ENCODE results near the gene FRMD4A. TPM values are rescaled to one million over a fixed set of nuclear protein-coding genes. Genes with fewer than 3 reads are reported as not detected.
A peak's percentile ranks its signal among the peaks of the same experiment; 100 is the strongest.

Gene FRMD4A
- total RNA-seq, 2 donors from 2014 or later = 22.3 to 22.4 TPM

- H3K4me1 ChIP-seq (ENCODE audit: control insufficient read depth, insufficient read depth, low read length) = no peaks in the 10 kb centered on the region
- H3K9me3 Mint-ChIP-seq = peaks cover 3% of the 10 kb centered on the region
- H3K27me3 ChIP-seq (ENCODE audit: control insufficient read depth, insufficient read depth, low read length, poor library complexity, severe bottlenecking) = no peaks in the 10 kb centered on the region
- no peak overlapping the region for H3K27ac Mint-ChIP-seq
- H3K9me3 ChIP-seq (ENCODE audit: control insufficient read depth, low read length) = no peaks in the 10 kb centered on the region
- DNase-seq = peak; percentile 81
- H3K4me3 Mint-ChIP-seq = no peak overlapping the region
- H3K27ac ChIP-seq (ENCODE audit: low read depth, low read length) = no peak overlapping the region
- H3K27me3 Mint-ChIP-seq (ENCODE audit: insufficient read depth) = no peaks in the 10 kb centered on the region
- 62 to 100% methylated on average over 1 to 3 of the region's 3 CpGs for WGBS, 2 experiments (ENCODE audit: insufficient coverage in 1 of 2, insufficient read length in 1 of 2)
- TF ChIP-seq, protein P1, sequence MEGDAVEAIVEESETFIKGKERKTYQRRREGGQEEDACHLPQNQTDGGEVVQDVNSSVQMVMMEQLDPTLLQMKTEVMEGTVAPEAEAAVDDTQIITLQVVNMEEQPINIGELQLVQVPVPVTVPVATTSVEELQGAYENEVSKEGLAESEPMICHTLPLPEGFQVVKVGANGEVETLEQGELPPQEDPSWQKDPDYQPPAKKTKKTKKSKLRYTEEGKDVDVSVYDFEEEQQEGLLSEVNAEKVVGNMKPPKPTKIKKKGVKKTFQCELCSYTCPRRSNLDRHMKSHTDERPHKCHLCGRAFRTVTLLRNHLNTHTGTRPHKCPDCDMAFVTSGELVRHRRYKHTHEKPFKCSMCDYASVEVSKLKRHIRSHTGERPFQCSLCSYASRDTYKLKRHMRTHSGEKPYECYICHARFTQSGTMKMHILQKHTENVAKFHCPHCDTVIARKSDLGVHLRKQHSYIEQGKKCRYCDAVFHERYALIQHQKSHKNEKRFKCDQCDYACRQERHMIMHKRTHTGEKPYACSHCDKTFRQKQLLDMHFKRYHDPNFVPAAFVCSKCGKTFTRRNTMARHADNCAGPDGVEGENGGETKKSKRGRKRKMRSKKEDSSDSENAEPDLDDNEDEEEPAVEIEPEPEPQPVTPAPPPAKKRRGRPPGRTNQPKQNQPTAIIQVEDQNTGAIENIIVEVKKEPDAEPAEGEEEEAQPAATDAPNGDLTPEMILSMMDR (conservative IDR thresholded peaks at IDR 0.05) = peak; percentile 82
- H3K36me3 Mint-ChIP-seq (ENCODE audit: low read depth) = no peaks in the 10 kb centered on the region
- H3K9ac ChIP-seq (ENCODE audit: extremely low read depth, low read length, poor library complexity, severe bottlenecking) = no peak overlapping the region
- no peak overlapping the region for H3K4me3 ChIP-seq (ENCODE audit: low read length)
- no peaks in the 10 kb centered on the region for H3K4me1 Mint-ChIP-seq
- no peaks in the 10 kb centered on the region for H3K36me3 ChIP-seq (ENCODE audit: control insufficient read depth, insufficient read depth, low read length)
Measured at GRCh38 chr10:14244147-14244546, 86.6 kb downstream of the FRMD4A start.

GRCh38 chr10:14243221-14243620 lies 87.5 kb downstream of the FRMD4A start:
- no peaks in the 10 kb centered on the region for H3K4me1 ChIP-seq (ENCODE audit: control insufficient read depth, insufficient read depth, low read length)
- Mint-ChIP-seq H3K27ac (no peak overlapping the region), H3K4me1 (no peaks in the 10 kb centered on the region), H3K4me3 (no peak overlapping the region), H3K27me3 (ENCODE audit: insufficient read depth) (no peaks in the 10 kb centered on the region), H3K36me3 (ENCODE audit: low read depth) (no peaks in the 10 kb centered on the region), H3K9me3 (peaks cover 3% of the 10 kb centered on the region)
- H3K27me3 ChIP-seq (ENCODE audit: control insufficient read depth, insufficient read depth, low read length, poor library complexity, severe bottlenecking) = no peaks in the 10 kb centered on the region
- no peak overlapping the region for H3K9ac ChIP-seq (ENCODE audit: extremely low read depth, low read length, poor library complexity, severe bottlenecking)
- WGBS, 2 experiments (ENCODE audit: insufficient coverage in 1 of 2, insufficient read length in 1 of 2) = 75 to 96% methylated on average over 1 to 6 of the region's 6 CpGs
- no peaks in the 10 kb centered on the region for H3K9me3 ChIP-seq (ENCODE audit: control insufficient read depth, low read length)
- TF ChIP-seq, protein P1 (conservative IDR thresholded peaks at IDR 0.05) = no peak
- H3K4me3 ChIP-seq (ENCODE audit: low read length) = no peak overlapping the region
- H3K27ac ChIP-seq (ENCODE audit: low read depth, low read length) = no peak overlapping the region
- no peak for DNase-seq
- H3K36me3 ChIP-seq (ENCODE audit: control insufficient read depth, insufficient read depth, low read length) = no peaks in the 10 kb centered on the region

DNA sequence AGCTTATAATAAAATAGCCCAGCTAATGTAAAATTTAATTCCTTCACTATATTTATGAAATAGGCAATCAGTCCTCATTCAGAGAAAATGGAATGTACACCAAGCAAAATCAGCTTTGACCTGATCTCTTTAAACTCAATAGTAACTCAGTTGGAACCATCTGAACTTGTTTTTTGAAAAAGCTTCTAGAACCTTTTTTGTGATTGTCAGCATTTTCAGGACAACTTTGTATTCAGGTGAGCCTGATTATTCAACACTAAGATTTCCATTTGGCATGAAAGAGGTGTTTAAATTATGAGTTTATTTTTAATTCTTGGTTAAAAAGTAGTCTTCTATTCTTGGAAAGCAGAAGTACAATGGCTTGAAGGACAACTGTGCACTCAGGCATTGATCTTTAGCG lies 89.5 kb downstream of the FRMD4A start:
- WGBS, 2 experiments (ENCODE audit: insufficient coverage in 1 of 2, insufficient read length in 1 of 2) = 95% methylated on average over 1 of the region's 1 CpG; no CpG with 5 or more reads in 1 of the 2 experiments
- Mint-ChIP-seq H3K9me3 (peaks cover 3% of the 10 kb centered on the region), H3K27me3 (ENCODE audit: insufficient read depth) (no peaks in the 10 kb centered on the region), H3K4me3 (no peak overlapping the region), H3K27ac (no peak overlapping the region), H3K36me3 (ENCODE audit: low read depth) (no peaks in the 10 kb centered on the region), H3K4me1 (no peaks in the 10 kb centered on the region)
- Histone ChIP-seq H3K27me3 (ENCODE audit: control insufficient read depth, insufficient read depth, low read length, poor library complexity, severe bottlenecking) (no peaks in the 10 kb centered on the region), H3K9ac (ENCODE audit: extremely low read depth, low read length, poor library complexity, severe bottlenecking) (no peak overlapping the region), H3K36me3 (ENCODE audit: control insufficient read depth, insufficient read depth, low read length) (no peaks in the 10 kb centered on the region), H3K4me1 (ENCODE audit: control insufficient read depth, insufficient read depth, low read length) (no peaks in the 10 kb centered on the region), H3K4me3 (ENCODE audit: low read length) (no peak overlapping the region), H3K9me3 (ENCODE audit: control insufficient read depth, low read length) (no peaks in the 10 kb centered on the region), H3K27ac (ENCODE audit: low read depth, low read length) (no peak overlapping the region)
- DNase-seq = no peak
- TF ChIP-seq, protein P1 (conservative IDR thresholded peaks at IDR 0.05) = peak; percentile 7

Measured in endodermal cell (in vitro differentiated cells).